GM18858 (cell line): ENCODE measurements around the gene TIMP2.
"Not testable (repeated sequence)": the region's sequence is repeated elsewhere in the genome, so short reads cannot be mapped to it uniquely, and the experiment has no call there.

Experiments
- ATAC-seq: cut with Tn5 transposase; IDR thresholded peaks from one replicate; pipeline ENCODE4 v1.9.1; 2021; ENCODE audit not compliant: unreplicated experiment

The TIMP2 gene, protein sequence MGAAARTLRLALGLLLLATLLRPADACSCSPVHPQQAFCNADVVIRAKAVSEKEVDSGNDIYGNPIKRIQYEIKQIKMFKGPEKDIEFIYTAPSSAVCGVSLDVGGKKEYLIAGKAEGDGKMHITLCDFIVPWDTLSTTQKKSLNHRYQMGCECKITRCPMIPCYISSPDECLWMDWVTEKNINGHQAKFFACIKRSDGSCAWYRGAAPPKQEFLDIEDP

DNA sequence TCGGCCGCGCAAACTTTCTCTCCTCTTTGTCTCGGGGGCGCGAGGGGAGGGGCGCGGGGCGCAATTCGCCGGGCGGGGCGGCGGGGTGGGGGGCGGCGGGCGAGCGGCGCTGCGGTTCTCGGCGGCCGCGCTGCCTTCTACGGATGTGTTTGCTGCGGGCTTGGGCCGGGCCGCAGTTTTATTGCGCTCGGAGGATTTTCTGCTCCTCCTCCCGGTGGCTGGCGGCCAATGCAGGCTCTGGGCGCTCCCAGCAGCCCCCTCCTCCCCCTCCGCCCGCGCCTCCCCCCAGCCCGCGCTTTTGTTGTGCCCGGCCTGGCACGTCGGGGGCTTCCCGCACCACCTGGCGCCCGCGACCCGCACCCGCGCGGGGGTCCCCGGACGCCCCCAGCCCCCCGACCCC, at the start of gene TIMP2:
TIMP2 (minus strand) TSS at position 154 of the 400 bp plus-strand sequence. CDS start 299 bp downstream, outside the sequence.
- no peak for ATAC-seq

GRCh38 chr17:78973792-78974520, 48.8 kb upstream of the TIMP2 start:
- ATAC-seq = no peak

DNA sequence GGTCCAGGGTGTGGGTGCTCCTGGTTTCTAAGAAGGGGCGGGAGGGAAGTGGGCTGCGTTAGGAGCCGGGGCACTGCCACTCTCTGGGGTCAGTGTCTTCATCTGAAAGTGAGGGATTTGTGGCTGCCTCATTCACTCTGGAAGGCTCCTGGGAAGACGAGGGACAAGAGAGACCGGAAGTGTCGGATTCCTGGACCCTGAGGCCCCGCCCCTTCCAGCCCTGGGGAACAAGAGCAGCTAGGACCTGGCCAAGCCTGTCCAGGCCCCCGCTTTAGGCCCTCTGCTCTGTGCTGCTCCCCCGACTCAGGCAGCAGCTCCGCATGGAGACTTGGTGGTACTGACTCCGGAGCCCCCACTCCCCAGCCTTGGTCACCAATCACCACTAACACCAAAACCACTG, 48.0 kb upstream of the TIMP2 start:
- no peak for ATAC-seq

GRCh38 chr17:78972507-78973105, 47.4 kb upstream of the TIMP2 start:
- ATAC-seq = no peak

- no peak for ATAC-seq
These were observed 46.7 kb upstream of the TIMP2 start for GRCh38 chr17:78971756-78972506.

DNA sequence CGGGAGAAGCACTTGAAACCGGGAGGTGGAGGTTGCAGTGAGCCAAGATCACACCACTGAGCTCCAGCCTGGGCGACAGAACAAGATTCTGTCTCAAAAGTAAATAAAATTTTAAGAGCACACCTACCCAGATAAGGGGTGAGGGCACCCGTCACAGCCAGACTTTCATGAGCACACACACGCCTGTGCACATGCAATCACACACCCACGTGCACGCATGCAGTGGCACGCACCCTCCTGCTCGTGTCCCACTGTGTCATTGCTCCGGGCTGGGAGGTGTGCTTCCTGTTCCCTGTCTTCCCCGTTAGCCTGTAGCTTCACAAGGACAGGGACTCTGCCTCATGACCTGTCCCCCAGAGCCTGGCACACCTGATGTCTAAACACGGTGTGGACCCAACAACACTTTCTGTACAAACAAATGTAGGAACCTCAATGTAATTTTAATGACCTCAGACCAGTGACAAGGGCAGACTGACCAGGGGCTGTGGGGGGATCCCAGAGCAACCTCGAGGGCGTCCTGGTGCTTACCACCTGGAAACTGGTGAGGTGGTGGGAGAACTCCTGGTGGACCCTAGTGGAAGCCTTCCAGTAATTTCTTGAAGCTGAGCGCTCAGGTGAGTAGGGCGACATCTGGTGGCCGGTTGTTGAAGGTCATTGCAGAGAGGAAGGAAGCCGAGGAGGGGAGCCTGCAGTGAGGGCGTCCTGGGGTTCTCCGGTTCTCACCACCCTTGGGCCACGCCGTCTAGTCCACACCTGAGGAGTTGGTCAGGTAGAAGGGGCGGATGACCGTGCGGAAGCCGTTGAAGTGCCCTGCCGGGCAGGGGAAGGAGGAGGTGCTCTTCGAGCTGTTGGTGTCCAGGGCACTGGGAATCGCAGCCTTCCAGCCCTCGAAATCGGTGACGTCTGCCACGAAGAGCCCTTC, 45.9 kb upstream of the TIMP2 start:
- no peak for ATAC-seq

DNA sequence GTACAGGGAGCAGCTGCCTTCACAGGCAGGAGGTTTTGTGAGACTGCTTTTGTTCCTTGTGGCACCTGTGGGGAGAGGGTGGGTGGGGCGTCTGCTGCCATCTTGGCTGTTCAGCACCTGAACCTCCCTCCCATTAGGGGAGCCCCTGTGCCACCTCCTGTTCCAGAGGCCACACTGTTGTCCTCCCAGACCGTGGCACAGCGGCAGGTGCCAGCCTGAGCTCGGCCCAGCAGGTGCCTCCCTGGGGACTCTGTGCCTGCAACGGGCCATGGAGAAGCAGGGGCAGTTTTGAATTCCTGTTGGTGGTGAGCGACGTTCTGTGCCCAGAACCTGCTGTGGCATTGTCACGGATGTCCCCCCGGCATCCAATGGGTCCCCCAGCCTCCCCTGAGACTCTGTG, 44.7 kb upstream of the TIMP2 start:
- no peak for ATAC-seq

DNA sequence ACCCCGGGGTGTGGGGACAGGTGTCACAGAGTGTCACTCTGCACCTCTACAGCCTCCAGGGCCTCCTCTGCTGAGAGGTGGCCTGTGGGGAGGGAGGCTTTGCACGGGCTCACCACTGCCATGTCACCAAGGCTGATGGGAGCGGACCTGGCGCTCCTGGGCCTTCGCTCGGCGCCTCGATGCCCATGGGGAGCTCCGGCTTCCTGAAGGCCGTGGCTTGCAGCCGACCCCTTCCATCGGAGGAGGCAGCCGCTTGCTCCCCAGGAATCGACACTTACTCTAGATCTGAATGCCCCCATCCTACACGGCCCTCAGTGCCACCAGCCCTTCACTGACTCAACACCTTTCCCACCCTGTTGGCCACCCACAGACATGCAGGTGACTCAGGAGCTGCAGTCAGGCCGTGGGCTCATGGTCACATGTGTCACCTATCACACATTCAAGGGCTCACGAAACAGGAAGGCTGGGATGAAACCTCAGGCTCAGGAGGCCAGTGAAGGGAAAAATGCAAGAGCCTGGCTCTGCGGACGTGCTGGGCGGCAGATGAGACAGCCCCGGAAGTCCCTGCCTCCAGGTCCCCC, 42.7 kb upstream of the TIMP2 start:
- no peak for ATAC-seq

GRCh38 chr17:78966910-78967600, 41.9 kb upstream of the TIMP2 start:
- no peak for ATAC-seq

DNA sequence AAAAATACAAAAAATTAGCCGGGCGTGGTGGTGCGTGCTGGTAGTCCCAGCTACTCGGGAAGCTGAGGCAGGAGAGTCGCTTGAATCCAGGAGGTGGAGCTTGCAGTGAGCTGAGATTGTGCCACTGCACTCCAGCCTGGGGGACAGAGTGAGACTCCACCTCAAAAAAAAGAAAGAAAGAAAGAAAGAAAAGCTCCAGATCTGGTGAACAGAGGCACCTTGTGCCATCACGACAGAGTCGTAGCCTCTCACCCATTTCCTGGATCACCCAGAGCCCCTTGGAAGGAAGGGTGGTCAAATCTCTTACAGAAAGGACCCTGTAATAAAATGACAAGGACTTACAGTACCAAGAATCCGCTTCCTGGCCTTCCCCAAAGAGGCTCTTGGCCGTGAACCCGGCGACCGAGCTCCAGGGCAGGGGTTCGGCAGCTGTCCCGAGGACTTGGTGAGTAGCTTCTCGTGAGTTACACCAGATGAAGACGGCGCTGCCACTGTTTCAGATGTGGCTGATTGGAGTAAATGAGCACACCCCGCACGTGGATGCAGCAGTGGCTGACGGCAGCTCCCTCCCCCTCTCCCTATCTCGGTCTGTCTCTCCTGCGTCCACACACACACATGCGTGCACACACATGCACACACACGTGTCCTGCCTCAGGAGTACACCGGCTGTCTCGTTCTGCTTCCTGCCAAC, 41.1 kb upstream of the TIMP2 start:
- no peak for ATAC-seq

- ATAC-seq = no peak
These were observed 40.3 kb upstream of the TIMP2 start for GRCh38 chr17:78965491-78965924.

DNA sequence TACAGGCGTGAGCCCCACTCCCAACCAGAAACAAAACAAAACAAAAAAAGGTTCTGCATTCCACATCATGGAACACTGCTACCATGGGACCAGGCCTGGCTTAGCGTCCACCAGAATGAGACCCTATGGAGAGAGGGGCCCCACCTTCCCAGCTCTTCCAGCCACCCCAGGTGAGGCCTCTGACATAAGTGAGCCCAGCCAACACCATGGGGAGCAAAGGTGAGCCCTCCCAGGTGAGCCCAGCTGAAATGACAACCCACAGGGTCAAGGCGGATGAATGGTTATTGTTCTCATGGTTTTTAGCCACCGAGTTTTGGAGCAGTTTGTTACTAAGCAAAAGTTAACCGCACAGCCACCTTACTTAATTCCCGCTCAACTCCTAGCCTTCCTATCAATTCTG, 38.2 kb upstream of the TIMP2 start:
- no peak for ATAC-seq

- ATAC-seq = not testable (repeated sequence)
These were observed 37.8 kb upstream of the TIMP2 start for GRCh38 chr17:78962984-78963348.

DNA sequence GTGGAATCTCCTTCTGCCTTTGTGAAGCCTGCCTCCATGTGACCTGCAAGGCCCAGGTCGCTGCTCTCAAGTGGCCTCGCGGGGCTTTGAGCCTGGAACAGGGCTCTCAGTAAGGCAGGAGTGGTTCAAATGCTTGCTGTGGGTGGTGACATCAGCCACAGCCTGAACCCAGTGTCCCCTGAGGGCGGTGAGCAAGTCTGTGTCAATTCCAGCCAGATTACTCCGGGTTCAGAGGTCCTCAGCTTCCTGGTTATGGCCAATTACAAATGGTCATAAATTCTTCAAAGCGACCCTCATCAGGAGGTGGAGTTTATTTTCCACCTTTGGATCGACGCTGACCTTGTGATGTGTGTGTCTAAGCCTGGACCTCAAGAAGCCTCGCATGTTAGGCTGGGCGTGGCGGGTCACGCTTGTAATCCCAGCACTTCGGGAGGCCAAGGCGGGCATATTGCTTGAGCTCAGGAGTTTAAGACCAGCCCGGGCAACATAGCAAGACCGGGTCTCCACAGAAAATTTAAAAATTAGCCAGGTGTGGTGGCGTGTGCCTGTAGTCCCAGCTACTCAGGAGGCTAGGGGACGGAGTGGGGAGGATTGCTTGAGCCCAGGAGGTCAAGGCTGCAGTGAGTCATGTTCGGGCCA, 37.3 kb upstream of the TIMP2 start:
- no peak for ATAC-seq

DNA sequence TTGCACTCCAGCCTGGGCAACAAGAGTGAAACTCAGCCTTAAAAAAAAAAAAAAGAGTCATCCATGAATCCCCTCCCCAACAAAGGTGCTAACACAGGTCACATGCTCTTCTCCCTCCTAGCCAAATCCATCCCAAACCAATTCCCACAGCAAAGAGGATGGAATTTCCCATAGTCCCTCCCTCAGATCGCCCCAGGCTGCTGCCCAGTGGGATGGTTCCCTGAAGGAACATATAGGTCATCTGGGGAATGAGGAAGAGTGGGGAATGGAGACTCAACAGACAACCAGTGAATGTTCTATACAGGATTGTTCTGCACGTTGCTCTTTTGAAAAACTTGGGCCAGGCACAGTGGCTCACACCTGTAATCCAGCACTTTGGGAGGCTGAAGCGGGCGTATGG, 36.4 kb upstream of the TIMP2 start:
- ATAC-seq = no peak

DNA sequence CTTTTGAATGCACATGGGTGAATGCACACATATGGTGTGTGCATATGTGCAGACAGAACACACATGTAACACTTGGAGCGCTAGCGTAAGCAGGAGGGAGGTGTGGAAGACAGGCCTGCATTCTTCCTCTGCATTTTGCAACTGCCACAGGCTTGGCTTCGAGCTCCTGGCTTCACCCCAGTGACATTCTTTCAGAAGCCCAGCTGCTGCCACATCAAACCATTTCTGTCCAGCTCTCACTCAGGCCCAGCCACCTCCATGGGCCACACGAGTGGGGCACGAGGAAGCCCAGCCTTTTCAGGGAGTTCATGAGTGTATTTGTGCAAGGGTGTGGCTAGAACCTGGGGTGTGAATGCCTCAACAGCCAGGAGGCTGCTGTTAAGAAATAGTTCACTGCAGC, 35.7 kb upstream of the TIMP2 start:
- ATAC-seq = no peak

GRCh38 chr17:78959803-78960202, 34.6 kb upstream of the TIMP2 start:
- no peak for ATAC-seq

DNA sequence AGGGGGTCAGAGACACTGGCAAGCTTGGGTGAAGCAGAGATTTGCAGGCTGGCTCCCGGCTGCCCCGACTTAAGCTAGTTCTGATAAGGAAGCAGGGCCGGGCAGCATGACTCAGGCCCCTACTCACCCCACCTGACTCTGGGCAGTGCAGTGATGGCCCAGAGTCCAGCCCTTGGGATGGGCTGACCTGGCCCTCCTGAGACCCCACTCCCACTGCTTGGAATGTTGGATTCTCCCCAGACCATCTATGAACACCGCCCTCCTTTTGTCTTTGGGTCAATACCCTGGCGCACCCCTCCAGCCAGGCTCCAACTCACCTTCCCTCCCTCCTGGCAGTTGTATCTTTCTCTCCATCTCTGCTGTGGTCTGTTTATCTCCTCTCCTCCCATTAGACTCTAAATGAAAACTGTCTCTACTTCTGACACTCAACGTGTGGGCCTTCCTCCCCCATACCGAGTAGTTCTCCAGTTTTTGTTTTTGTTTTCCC, 33.5 kb upstream of the TIMP2 start:
- no peak for ATAC-seq
